Measurements from ENCODE around the gene LUC7L2.
"Not testable (repeated sequence)": the region's sequence is repeated elsewhere in the genome, so short reads cannot be mapped to it uniquely, and the experiment has no call there.

Gene LUC7L2

GRCh38 chr7:139359366-139360209 is at the start of gene LUC7L2:
LUC7L2 (plus strand) TSS chr7:139359894; CDS start chr7:139360262, 368 bp downstream.
- in situ Hi-C loops (cut with HindIII; ENCODE audit: low sequenced_read_pairs), result no loop called here

GRCh38 chr7:139317939-139318505 is 41.7 kb upstream of the LUC7L2 start:
- in situ Hi-C loops (cut with HindIII; ENCODE audit: low sequenced_read_pairs), result no loop called here

- in situ Hi-C loops (cut with HindIII; ENCODE audit: low sequenced_read_pairs), result no loop called here
Measured at GRCh38 chr7:139321071-139321745, 38.5 kb upstream of the LUC7L2 start.

DNA sequence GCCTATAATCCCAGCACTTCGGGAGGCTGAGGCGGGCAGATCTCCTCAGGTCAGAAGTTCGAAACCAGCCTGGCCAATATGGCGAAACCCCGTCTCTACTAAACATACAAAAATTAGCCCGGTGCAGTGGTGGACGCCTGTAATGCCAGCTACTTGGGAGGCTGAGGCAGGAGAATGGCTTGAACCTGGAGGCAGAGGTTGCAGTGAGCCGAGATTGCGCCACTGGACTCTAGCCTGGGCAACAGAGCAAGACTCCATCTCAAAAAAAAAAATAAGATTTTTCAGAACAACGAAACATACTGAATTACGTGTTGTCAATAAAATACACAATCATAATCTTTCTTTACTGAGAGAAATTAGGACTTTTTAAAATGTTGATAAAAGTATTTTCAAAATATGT is 35.0 kb upstream of the LUC7L2 start:
- in situ Hi-C loops (cut with HindIII; ENCODE audit: low sequenced_read_pairs), result not testable (repeated sequence)

DNA sequence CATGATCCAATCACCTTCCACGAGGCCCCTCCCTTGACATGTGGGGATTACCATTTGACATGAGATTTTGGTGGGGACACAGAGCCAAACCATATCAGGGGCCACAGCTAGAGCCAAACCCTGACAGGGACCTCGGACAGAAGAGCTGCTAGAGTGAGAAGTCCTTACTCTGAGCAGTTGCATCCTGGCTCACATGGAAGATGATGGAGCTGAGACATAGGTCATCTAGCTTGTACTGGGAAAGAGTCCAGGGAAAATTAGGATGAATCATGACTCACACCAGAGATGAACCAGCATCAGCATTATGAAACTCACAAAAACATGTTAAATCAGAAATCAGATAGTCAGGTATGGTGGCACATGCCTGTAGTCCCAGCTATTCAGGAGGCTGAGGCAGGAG is 31.3 kb upstream of the LUC7L2 start:
- in situ Hi-C loops (cut with HindIII; ENCODE audit: low sequenced_read_pairs), result no loop called here

GRCh38 chr7:139329119-139329518 is 30.6 kb upstream of the LUC7L2 start:
- in situ Hi-C loops (cut with HindIII; ENCODE audit: low sequenced_read_pairs), result no loop called here

GRCh38 chr7:139330333-139331030 is 29.2 kb upstream of the LUC7L2 start:
- in situ Hi-C loops (cut with HindIII; ENCODE audit: low sequenced_read_pairs), result no loop called here

DNA sequence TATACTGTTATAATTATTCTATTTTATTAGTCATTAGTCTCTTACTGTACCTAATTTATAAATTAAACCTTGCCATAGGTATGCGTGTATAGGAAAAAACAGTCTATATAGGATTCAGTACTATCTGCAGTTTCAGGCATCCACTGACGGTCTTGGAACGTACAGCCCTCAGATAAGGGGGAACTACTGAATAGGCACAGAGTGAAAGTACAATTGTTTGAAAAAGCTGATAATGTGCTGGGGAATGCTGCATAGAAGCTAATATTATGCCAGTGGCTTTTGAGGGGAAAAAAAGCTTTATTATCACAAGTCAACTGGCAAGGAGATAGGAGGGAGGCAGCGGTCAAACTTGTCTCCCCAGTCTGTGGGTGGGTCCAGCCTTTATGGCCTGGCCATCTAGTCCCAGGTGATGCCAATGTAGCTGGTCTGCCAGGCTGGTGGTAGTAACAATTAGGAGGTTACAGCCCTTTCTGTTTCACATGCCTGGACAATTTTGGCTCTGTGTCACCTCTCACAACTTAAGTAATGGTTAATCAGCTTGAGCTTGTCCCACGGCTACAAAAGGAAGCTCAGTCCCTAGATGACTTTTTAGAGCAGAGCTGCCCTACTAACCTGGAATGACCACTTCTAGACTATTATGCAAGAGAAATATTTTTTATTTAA is 26.9 kb upstream of the LUC7L2 start:
- in situ Hi-C loops (cut with HindIII; ENCODE audit: low sequenced_read_pairs), result no loop called here

DNA sequence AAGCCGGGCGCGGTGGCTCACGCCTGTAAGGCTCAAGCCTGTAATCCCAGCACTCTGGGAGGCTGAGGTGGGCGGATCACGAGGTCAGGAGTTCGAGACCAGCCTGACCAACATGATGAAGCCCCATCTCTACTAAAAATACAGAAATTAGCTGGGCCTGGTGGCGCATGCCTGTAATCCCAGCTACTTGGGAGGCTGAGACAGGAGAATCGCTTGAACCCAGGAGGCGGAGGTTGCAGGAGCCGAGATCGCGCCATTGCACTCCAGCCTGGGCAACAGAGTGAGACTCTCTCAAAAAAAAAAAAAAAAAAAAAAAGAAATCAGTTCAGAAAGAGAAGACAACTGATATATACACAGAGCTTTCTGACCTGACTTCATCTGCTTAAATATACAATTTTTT is 26.3 kb upstream of the LUC7L2 start:
- in situ Hi-C loops (cut with HindIII; ENCODE audit: low sequenced_read_pairs), result not testable (repeated sequence)

- in situ Hi-C loops (cut with HindIII; ENCODE audit: low sequenced_read_pairs), result no loop called here
Measured at GRCh38 chr7:139334399-139335150, 25.1 kb upstream of the LUC7L2 start.

GRCh38 chr7:139339025-139339424 is 20.7 kb upstream of the LUC7L2 start:
- in situ Hi-C loops (cut with HindIII; ENCODE audit: low sequenced_read_pairs), result no loop called here

DNA sequence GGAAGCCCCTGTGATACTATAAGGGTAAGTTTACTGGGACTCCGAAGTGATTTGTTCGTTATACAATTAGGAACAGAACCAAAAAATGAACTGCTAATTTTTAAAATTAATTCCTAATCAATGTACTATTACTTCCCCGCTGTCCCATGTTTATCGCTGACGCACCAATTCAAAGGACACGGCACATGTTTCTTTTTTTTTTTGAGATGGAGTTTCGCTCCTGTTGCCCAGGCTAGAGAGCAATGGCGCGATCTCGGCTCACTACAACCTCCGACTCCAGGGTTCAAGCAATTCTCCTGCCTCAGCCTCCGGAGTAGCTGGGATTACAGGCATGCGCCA is 20.0 kb upstream of the LUC7L2 start:
- in situ Hi-C loops (cut with HindIII; ENCODE audit: low sequenced_read_pairs), result no loop called here

DNA sequence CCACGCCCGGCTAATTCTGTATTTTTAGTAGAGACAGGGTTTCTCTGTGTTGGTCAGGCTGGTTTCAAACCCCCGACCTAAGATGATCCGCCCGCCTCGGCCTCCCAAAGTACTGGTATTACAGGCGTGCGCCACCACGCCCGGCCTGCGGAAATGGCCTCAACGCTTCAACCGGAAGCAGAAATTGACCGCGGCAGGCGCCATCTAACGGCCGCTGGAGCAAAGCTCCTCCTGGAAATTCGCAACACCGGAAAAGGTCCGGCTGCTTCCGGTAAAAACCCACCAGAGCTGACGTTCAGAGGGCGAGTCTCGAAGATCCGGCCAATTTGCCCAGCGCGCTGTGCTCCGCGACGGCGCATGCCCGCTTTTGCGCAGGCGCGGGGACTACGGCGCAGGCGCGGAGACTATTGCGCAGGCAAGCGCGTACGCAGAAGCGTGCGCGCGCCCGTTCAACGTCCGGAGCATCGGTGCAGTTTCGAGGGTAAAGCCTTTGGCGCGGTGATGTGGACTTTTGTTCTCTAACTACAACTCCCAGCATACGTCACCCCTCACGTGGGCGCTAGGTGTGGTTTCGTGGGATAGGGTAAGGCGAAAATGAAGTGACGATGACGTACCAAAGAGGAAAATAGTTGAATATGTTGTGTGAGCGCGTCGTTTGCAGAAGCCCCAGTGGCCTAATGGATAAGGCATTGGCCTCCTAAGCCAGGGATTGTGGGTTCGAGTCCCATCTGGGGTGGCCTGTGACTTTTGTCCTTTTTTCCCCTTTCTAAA is 19.5 kb upstream of the LUC7L2 start:
- in situ Hi-C loops (cut with HindIII; ENCODE audit: low sequenced_read_pairs), result no loop called here

GRCh38 chr7:139340808-139341057 is 19.0 kb upstream of the LUC7L2 start:
- in situ Hi-C loops (cut with HindIII; ENCODE audit: low sequenced_read_pairs), result no loop called here

- in situ Hi-C loops (cut with HindIII; ENCODE audit: low sequenced_read_pairs), result no loop called here
Measured at GRCh38 chr7:139341058-139341775, 18.5 kb upstream of the LUC7L2 start, which contains the start of gene FMC1. FMC1 (plus strand) TSS chr7:139341337; CDS start chr7:139341385, 48 bp downstream.

GRCh38 chr7:139341776-139342226 is 17.9 kb upstream of the LUC7L2 start:
- in situ Hi-C loops (cut with HindIII; ENCODE audit: low sequenced_read_pairs), result no loop called here

GRCh38 chr7:139345042-139345441 is 14.7 kb upstream of the LUC7L2 start:
- in situ Hi-C loops (cut with HindIII; ENCODE audit: low sequenced_read_pairs), result no loop called here

GRCh38 chr7:139351027-139351426 is 8.7 kb upstream of the LUC7L2 start:
- in situ Hi-C loops (cut with HindIII; ENCODE audit: low sequenced_read_pairs), result no loop called here

- in situ Hi-C loops (cut with HindIII; ENCODE audit: low sequenced_read_pairs), result no loop called here
Measured at GRCh38 chr7:139354729-139355128, 5.0 kb upstream of the LUC7L2 start.
